HG02798 (cell line): ENCODE results near the gene NFS1.
"Not testable (repeated sequence)": the region's sequence is repeated elsewhere in the genome, so short reads cannot be mapped to it uniquely, and the experiment has no call there.

Source experiments
- ATAC-seq: cut with Tn5 transposase; IDR thresholded peaks from one replicate; pipeline ENCODE4 v1.9.1; 2021; ENCODE audit warnings: mild to moderate bottlenecking; ENCODE audit not compliant: unreplicated experiment, poor library complexity

NFS1 gene

GRCh38 chr20:35685368-35685767, 13.8 kb downstream of the NFS1 start:
- ATAC-seq = not testable (repeated sequence)

- no peak for ATAC-seq
Observed at GRCh38 chr20:35681960-35682359, 17.2 kb downstream of the NFS1 start.

- no peak for ATAC-seq
Observed at GRCh38 chr20:35680452-35681183, 18.5 kb downstream of the NFS1 start.

GRCh38 chr20:35674921-35675320, 24.2 kb downstream of the NFS1 start:
- ATAC-seq = no peak

DNA sequence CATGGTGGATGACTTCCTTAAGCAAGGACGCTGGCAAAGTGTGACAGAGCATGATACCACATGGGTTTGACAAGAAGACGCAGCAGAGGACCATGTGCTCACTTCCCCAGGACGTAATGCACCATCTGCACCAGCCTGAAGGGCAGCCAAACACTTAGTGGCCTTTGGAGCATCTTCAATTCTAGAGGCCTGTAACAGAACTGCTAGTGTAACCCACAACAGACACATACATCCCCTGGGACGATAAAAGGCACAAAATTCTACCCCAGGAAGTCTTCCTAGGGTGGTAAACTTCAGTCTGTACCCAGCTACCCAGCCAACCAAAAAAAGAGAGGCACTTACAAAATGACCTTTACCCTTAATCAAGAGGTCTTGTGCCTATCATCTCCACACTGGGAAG, 25.3 kb downstream of the NFS1 start:
- no peak for ATAC-seq

DNA sequence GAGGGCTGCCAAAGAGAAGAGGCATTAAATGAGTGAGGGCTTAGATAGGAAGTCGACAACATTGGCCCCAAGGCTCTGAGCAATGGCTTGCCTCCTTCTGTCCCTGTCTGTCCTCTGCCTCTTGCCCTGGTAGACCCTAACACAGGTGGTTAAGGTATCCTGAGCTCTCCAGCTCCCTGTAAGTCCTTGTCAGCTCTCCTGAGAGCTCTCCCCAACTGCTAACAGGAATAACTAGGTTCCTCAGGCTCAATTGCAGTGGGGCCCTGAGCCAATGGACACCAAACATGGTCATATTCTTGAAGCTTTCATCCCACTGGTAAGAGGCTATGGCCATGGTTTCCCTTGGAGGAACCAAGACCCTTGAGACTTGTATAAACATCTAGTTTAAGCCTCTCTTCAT, 29.5 kb downstream of the NFS1 start:
- ATAC-seq = no peak

DNA sequence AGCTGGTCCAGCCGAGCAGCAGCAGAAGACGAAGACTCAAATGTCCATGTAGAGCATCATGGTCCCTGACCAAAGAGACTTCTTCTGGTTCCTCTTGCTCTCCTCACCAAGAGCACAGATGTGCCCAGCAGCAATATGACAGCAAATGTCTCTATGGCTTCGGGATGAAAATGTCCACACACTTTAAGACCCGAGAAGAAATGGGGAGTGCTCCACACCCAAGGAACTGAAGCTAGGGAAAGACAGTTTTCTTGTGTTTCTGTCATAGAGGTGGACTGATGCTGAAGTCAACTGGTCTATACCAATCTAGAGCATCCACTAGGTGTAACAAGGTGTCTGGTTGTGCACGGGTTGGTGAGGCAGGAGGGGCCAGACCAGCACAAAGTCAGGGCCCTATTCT, 29.9 kb downstream of the NFS1 start:
- ATAC-seq = no peak

DNA sequence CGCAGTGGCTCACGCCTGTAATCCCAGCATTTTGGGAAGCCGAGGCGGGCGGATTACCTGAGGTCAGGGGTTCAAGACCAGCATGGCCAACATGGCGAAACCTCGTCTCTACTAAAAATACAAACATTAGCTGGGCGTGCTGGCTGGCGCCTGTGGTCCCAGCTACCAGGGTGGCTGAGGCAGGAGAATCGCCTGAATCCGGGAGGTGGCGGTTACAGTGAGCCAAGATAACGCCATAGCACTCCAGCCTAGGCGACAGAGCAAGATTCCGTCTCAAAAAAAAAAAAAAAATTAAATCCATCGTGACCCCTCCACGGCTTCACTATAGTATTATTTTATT, 33.2 kb downstream of the NFS1 start:
- no peak for ATAC-seq

GRCh38 chr20:35664466-35665206, 34.5 kb downstream of the NFS1 start, which contains the start of the genes CPNE1 and RBM12:
Gene CPNE1 (minus strand): TSS chr20:35664900. CDS start chr20:35632923, 31,977 bp downstream.
Gene RBM12 (minus strand): TSS chr20:35664900. CDS start chr20:35655322, 9,578 bp downstream.
- peak; percentile 85 for ATAC-seq

DNA sequence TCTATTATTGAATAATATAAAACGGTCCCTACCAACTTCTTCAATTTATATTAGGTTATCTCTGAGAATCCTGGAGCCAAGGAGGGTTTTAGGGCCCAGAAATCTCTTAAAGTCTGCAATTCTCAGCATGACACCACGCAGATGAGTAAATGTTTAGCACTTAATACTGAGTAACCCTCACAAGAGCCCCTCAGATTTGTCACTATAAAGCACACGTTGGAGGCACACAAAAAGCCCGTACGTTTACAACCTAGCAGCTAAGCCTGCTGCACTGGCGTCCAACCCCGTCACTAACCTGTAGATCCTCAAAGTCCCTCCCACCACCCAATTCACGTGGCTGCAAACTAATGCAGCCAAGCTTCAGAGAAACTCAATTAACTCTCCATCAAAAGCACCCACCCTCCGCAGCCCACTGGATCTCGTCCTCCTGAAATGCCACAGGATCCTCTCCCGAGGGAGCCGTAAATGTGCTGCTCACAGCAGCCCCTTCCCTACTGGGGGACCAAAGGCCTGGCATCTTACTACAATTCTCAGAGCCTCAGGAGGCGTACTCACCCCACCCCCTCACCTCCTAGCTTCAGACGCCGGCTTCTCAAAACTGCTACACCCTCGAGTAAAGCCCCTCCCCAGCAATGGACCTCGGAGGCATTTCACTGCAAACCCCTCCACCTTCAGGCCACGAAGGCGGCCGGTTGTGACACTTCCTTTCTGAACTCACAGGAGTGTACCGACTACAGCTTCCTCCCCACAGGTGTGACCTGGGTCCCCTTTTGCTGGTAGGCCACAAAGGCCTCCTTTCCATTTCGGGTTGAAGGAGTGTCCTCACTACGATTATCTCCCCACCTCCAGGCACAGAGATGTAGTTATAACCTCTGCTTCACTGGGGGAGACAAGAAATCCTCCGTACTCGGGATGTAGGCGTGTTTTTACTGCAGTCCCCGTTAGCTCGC, 35.4 kb downstream of the NFS1 start:
- peak; percentile 25 for ATAC-seq

DNA sequence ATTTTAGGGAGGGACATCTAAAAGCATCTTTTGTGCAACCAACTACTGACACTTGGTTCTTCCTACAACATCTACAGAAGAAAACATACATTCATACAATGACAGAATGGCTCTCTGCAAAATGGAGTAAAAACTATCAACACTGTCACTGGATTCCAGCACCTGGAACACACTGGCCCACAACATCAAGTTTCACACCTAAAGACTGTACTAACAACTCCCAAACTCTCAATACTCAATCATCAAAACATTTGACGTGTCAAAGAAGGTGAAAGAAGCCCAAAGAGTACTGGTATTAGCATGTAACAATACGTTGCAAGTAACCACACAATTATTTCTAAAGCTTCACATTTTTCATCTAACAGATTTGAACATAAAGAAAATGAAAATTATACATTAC, 36.6 kb downstream of the NFS1 start:
- ATAC-seq = no peak

DNA sequence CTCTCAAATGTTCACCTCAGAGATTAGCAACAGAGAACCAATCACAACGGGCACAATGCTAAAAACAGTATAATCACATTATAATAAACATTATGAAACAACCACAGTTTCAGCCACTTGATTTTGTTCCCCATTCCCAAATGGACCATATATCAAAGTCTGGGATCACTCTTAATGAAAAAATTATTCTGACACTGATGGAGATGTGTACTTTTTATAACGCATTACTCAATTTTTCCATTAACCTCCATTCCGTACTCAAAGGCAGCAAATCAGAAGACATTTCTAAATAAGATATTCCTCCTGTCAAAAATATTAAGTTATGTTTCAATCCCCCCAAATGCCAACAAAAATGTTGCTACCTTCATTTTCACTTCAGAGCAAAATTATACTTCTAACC, 37.2 kb downstream of the NFS1 start:
- no peak for ATAC-seq

- ATAC-seq = no peak
Observed at GRCh38 chr20:35661053-35661452, 38.1 kb downstream of the NFS1 start.

GRCh38 chr20:35660122-35660937, 38.8 kb downstream of the NFS1 start:
- ATAC-seq = no peak

DNA sequence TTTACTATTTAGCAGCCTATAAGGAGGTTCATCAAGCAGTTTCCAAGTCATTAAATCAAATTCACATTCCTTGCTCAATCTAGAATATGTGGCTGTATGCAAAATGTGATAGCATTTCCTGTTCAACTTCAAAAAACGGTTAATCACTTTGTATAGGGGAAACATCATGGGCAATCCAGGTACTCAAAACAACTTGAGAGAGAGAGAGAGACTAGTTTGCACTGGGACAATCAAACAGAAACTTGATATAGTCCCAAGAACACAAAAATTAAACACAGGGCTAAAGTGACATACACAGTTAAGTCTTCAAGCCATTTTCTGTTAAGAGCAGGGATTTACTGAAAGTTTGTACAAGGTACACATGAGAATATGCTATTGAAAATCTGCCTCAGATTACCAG, 41.9 kb downstream of the NFS1 start:
- ATAC-seq = no peak

DNA sequence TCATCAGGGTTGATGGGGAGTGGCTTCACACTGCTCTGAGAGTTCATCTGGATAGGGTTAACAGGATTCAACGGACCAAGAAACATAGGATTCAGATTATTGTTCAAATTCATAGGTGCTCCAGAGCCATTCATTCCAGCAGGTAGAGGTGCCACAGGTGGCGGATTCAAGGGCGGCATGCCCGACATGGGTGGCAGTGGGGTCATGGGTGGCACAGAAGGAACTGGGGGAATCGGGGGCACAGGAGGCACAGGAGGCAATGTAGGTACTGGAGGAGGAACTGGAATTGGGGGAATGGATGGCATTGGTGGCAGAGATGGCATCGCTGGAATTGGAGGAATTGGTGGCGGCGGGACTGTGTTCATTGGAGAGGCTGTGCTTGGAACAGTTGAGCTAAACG, 44.7 kb downstream of the NFS1 start:
- ATAC-seq = no peak

GRCh38 chr20:35653893-35654292, 45.3 kb downstream of the NFS1 start:
- no peak for ATAC-seq

DNA sequence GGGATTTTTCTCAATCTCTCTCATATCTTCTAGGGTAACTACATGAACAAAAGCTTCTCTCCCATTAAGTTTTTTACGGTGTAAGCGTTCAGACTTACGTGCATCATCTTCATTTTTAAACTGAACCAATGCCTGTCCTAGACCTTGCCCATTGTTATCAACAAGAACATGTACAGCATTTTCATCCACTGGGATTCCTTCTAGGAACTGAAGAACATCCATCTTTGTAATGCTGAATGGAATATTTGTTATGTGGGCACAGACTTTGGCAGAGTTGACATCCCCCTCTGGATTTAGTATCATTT, 45.8 kb downstream of the NFS1 start:
- no peak for ATAC-seq

- no peak for ATAC-seq
Observed at GRCh38 chr20:35652641-35653429, 46.3 kb downstream of the NFS1 start.
